ENCODE results near the gene ETV1.

DNA sequence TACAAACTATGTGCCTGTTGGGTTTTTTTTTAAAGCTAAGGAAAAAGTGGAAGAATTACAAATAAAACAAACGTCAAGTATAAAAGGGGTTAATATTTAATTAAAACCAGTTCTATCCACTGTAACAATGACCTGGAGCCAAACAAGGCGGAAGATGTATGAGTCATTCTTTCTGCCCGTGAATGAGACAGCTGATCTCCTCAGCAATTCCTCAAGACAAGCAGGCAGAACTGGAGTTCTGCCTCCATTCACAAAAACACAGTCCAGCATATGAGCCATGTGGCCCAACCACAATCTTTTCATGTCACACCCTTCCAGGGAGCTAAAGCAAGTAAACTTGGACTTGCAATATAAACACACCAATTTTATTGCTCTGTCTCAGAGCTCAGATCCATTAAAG lies 8.4 kb downstream of the ETV1 start:
- TF ChIP-seq, protein P1, sequence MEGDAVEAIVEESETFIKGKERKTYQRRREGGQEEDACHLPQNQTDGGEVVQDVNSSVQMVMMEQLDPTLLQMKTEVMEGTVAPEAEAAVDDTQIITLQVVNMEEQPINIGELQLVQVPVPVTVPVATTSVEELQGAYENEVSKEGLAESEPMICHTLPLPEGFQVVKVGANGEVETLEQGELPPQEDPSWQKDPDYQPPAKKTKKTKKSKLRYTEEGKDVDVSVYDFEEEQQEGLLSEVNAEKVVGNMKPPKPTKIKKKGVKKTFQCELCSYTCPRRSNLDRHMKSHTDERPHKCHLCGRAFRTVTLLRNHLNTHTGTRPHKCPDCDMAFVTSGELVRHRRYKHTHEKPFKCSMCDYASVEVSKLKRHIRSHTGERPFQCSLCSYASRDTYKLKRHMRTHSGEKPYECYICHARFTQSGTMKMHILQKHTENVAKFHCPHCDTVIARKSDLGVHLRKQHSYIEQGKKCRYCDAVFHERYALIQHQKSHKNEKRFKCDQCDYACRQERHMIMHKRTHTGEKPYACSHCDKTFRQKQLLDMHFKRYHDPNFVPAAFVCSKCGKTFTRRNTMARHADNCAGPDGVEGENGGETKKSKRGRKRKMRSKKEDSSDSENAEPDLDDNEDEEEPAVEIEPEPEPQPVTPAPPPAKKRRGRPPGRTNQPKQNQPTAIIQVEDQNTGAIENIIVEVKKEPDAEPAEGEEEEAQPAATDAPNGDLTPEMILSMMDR (IDR thresholded peaks at IDR 0.05 in 4 of 5, conservative IDR thresholded peaks at IDR 0.05 in 1 of 5): no peak
- no peak for TF ChIP-seq POLR2A (IDR thresholded peaks at IDR 0.05)

Measured in gastrocnemius medialis (tissue), 4 donors.